Thoracic aorta (tissue), 2 donors: ENCODE data around the gene LRRC63. TPM values are rescaled to one million over a fixed set of nuclear protein-coding genes. Genes with fewer than 3 reads are reported as not detected.
A peak's percentile ranks its signal among the peaks of the same experiment; 100 is the strongest.

Source experiments
- ATAC-seq: fragments of 150-250 bp; one replicate; pipeline ENCODE4 v1.8.0; 2017; ENCODE audit warnings: low read depth; ENCODE audit not compliant: insufficient number of reproducible peaks, low FRiP score
- DNase-seq: peaks from one replicate; pipeline ENCODE4 v3.0.0-alpha.2; 2020; ENCODE audit warnings: low spot score
- H3K27ac ChIP-seq, 2 donors: fragments of 200-600 bp; sonication (generic); 1 replicate in 1 of 2; 2 replicates in 1 of 2; pipeline ENCODE4 v1.5.1; 2016; ENCODE audit warnings: mild to moderate bottlenecking in 2 of 2, moderate library complexity in 2 of 2
- H3K27me3 ChIP-seq: fragments of 200-600 bp; sonication (generic); replicated peaks from 2 replicates; pipeline ENCODE4 v1.6.0; 2016; ENCODE audit warnings: mild to moderate bottlenecking; ENCODE audit not compliant: insufficient read depth
- H3K36me3 ChIP-seq: fragments of 200-600 bp; sonication (generic); one replicate; pipeline ENCODE4 v1.5.1; 2016
- H3K4me1 ChIP-seq, 2 donors: fragments of 200-600 bp; sonication (generic); 1 replicate in 1 of 2; 2 replicates in 1 of 2; pipeline versions ENCODE4 v1.5.1 to v1.6.0; 2016; ENCODE audit warnings: low read depth in 2 of 2, mild to moderate bottlenecking in 1 of 2; ENCODE audit not compliant: control insufficient read depth in 1 of 2
- H3K4me3 ChIP-seq: fragments of 200-600 bp; sonication (generic); 2 replicates; pipeline ENCODE4 v1.5.1; 2016; ENCODE audit warnings: mild to moderate bottlenecking
- H3K9me3 ChIP-seq: fragments of 200-600 bp; sonication (generic); 2 replicates; pipeline ENCODE4 v1.5.1; 2016
- total RNA-seq, 2 donors: library from RNA; depleted of rRNA; stranded (reverse); fragments of >200 nt; gene quantifications; one replicate each; pipeline versions ENCODE4 v1.1.0 to v1.2.3, GENCODE V29; 2016
- TF ChIP-seq, protein P1 (sequence below): fragments of 200-600 bp; sonication (generic); IDR thresholded peaks from one replicate; pipeline ENCODE4 v1.5.1; 2019; ENCODE audit warnings: antibody characterized with exemption

Gene LRRC63
- total RNA-seq, 2 donors from 2014 or later = 3.6 TPM; not detected in 1

DNA sequence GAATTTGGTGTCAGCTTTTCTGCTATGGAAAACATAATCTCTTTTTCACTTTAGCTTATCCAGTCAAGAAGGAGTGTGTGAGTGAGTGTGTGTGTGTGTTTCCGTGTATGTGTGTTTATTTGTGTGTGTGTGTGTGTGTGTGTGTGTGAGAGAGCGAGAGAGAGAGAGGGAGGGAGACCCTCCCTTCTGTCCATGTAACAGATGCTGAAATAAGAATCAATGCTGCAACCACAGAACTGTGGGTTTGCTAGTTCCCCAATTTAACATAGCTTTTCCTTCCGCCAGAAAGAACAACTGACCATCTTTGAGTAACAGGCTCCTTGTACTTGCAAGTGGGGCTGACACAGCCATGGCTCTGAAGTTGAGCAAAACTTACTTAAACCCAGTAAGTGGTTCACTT is 35.0 kb upstream of the LRRC63 start:
- Histone ChIP-seq H3K36me3 (no peaks in the 10 kb centered on the region), H3K4me3 (peak overlapping the region; percentile 7), H3K4me1 (no peaks in the 10 kb centered on the region), H3K9me3 (no peaks in the 10 kb centered on the region), H3K27me3 (no peaks in the 10 kb centered on the region), H3K27ac (no peak overlapping the region)
- DNase-seq = no peak
- TF ChIP-seq, protein P1, sequence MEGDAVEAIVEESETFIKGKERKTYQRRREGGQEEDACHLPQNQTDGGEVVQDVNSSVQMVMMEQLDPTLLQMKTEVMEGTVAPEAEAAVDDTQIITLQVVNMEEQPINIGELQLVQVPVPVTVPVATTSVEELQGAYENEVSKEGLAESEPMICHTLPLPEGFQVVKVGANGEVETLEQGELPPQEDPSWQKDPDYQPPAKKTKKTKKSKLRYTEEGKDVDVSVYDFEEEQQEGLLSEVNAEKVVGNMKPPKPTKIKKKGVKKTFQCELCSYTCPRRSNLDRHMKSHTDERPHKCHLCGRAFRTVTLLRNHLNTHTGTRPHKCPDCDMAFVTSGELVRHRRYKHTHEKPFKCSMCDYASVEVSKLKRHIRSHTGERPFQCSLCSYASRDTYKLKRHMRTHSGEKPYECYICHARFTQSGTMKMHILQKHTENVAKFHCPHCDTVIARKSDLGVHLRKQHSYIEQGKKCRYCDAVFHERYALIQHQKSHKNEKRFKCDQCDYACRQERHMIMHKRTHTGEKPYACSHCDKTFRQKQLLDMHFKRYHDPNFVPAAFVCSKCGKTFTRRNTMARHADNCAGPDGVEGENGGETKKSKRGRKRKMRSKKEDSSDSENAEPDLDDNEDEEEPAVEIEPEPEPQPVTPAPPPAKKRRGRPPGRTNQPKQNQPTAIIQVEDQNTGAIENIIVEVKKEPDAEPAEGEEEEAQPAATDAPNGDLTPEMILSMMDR = no peak
- ATAC-seq = no peak

GRCh38 chr13:46178143-46178542 is 33.6 kb upstream of the LRRC63 start:
- Histone ChIP-seq H3K4me3 (peak overlapping the region; percentile 48), H3K27me3 (no peaks in the 10 kb centered on the region), H3K9me3 (no peaks in the 10 kb centered on the region), H3K36me3 (no peaks in the 10 kb centered on the region), H3K27ac (no peak overlapping the region), H3K4me1 (no peaks in the 10 kb centered on the region)
- DNase-seq (no peak), ATAC-seq (no peak)
- TF ChIP-seq, protein P1 = no peak

- ATAC-seq (no peak), DNase-seq (no peak)
- Histone ChIP-seq H3K4me3 (peak overlapping the region; percentile 48), H3K27me3 (no peaks in the 10 kb centered on the region), H3K36me3 (no peaks in the 10 kb centered on the region), H3K27ac (no peak overlapping the region), H3K9me3 (no peaks in the 10 kb centered on the region), H3K4me1 (no peaks in the 10 kb centered on the region)
- TF ChIP-seq, protein P1 = no peak
Observed at GRCh38 chr13:46178821-46179220, 32.9 kb upstream of the LRRC63 start.

- no peak overlapping the region for H3K27ac ChIP-seq
- no peaks in the 10 kb centered on the region for H3K9me3 ChIP-seq
- peak overlapping the region; percentile 48 for H3K4me3 ChIP-seq
- DNase-seq = peak; percentile 15
- no peaks in the 10 kb centered on the region for H3K4me1 ChIP-seq
- no peak for ATAC-seq
- TF ChIP-seq, protein P1 = no peak
- H3K27me3 ChIP-seq = no peaks in the 10 kb centered on the region
- no peaks in the 10 kb centered on the region for H3K36me3 ChIP-seq
Observed at GRCh38 chr13:46179491-46179908, 32.2 kb upstream of the LRRC63 start.

GRCh38 chr13:46179969-46180763 is 31.6 kb upstream of the LRRC63 start:
- Histone ChIP-seq H3K4me3 (peak overlapping the region; percentile 63), H3K27ac (peak overlapping the region in 1 of 2 donors; percentile 13)
- TF ChIP-seq, protein P1 = no peak

More at GRCh38 chr13:46179969-46180763, 31.6 kb upstream of the LRRC63 start:
- H3K36me3 ChIP-seq = no peaks in the 10 kb centered on the region
- no peaks in the 10 kb centered on the region for H3K27me3 ChIP-seq
- H3K9me3 ChIP-seq = no peaks in the 10 kb centered on the region
- no peaks in the 10 kb centered on the region for H3K4me1 ChIP-seq
- ATAC-seq = no peak
- no peak for DNase-seq
